WI38 (cell line): ENCODE measurements around the gene SPEF1.

ENCODE experiments used
- H3K4me3 ChIP-seq: 2 replicates; pipeline ENCODE4 v1.5.1; 2011; ENCODE audit warnings: low read depth, mild to moderate bottlenecking, control low read depth, low read length
- CTCF ChIP-seq: IDR thresholded peaks from 2 replicates; pipeline ENCODE4 v1.5.1; 2012; ENCODE audit warnings: low read depth, mild to moderate bottlenecking, control low read depth, low read length

SPEF1 gene

DNA sequence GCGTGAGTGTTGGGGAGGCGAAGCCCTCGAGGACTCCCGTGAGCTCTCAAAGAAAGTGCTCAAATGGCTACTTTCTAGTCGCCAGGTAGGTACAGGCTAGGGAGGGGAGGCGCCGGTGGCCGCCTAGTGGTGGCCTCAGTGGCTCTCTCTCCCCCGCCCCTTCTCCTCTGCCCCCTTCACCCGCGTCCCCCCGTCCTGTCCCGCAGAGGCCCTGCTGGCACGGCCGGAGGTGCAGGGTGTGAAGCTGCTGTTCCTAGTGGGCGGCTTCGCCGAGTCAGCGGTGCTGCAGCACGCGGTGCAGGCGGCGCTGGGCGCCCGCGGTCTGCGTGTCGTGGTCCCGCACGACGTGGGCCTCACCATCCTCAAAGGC is 30.0 kb downstream of the SPEF1 start:
- no peak overlapping the region for H3K4me3 ChIP-seq

DNA sequence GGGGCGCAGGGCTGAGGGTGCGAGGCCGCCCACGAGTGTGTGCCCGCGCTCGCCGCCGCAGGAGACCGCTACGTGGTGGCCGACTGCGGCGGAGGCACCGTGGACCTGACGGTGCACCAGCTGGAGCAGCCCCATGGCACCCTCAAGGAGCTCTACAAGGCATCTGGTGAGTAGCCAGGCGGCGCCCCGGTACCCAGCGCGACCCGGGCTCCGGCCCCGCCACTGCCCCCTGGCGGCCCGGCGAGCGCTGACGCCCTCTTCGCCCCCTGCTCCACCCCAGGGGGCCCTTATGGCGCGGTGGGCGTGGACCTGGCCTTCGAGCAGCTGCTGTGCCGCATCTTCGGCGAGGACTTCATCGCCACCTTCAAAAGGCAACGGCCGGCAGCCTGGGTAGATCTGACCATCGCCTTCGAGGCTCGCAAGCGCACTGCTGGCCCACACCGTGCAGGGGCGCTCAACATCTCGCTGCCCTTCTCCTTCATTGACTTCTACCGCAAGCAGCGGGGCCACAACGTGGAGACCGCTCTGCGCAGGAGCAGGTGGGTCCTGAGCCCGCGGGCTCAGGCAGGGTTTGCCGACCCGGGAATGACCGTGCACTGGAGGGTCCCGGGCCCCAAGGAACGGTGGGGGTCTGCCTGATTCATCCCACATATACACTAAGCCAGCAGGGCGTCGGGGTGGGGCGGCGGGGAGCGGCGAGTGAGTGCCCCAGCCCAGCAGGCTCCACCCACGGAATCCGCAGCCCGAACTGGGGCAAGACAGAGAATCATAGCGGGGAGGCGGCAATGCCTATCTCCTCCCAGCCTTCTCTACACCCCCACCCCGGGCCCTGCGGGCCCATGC is 31.3 kb downstream of the SPEF1 start:
- H3K4me3 ChIP-seq = no peak overlapping the region
- no peak for TF ChIP-seq CTCF

More for the DNA sequence above, 30.0 kb downstream of the SPEF1 start:
- TF ChIP-seq CTCF = no peak

DNA sequence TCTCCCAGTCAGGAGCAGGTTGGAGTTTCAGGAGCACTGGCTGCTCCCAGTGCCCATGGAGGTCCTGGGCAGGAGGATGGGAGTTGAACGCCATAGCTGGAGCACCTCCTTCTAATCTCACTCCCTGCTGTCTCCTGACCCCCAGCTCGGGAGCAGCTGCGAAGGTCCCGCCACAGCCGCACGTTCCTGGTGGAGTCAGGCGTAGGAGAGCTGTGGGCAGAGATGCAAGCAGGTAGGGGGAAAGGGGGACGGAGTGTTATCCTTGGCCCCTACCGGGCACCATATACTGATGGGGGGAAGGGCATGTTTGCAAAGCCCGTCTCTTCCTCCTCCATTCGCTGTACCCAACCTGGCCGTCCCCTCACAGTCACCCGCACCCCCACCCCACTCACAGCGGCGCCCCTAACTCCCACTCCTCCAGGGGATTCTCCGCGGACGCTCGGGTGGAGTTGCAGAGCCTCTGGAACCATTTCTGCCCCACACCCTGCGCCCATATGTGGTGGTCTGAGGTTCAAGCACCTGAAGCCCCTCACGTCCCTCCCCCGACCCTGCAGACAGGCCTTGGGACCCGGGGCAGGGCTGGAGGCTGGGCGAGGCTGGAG is 32.1 kb downstream of the SPEF1 start:
- no peak overlapping the region for H3K4me3 ChIP-seq
- TF ChIP-seq CTCF = no peak

- TF ChIP-seq CTCF = no peak
- no peak overlapping the region for H3K4me3 ChIP-seq
Observed at GRCh38 chr20:3748073-3748472, 33.2 kb downstream of the SPEF1 start.

DNA sequence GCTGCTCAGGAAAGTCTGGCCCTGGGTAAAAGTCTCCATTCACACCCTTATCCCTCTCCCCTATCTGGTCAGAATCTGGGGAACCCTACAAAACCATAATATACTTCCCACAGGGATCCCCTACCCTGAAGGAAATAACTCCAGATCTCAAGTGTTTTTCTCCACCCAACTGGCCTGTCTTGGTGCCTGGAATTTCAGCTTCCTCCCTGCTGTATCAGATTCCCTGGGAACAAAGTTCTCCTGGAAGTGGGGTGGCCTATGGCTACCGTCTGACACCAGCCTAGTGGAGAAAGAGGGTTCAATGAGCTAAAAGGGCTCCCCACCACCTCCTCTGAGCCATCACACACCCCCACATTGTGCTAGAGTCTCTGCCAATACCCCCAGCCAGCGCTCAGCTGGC is 33.8 kb downstream of the SPEF1 start:
- H3K4me3 ChIP-seq = no peak overlapping the region
- no peak for TF ChIP-seq CTCF

- TF ChIP-seq CTCF = no peak
- no peak overlapping the region for H3K4me3 ChIP-seq
Observed at GRCh38 chr20:3745686-3746173, 35.5 kb downstream of the SPEF1 start.
